ENCODE measurements around the gene ATG4D.
"Not testable (repeated sequence)": the region's sequence is repeated elsewhere in the genome, so short reads cannot be mapped to it uniquely, and the experiment has no call there.

The ATG4D gene

DNA sequence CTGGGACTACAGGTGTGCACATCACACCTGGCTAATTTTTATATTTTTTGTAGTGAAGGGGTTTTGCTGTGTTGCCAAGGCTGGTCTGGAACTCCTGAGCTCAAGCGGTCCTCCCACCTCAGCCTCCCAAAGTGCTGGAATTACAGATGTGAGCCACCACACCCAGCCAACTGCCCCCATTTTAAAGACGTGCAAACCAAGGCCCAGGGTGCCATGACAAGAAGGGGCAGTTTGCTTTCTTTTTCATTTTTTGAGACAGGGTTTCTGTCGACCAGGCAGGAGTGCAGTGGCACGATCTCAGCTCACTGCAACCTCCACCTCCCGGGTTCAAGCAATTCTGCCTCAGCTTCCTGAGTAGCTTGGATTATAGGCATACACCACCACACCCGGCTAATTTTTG, 30.1 kb downstream of the ATG4D start:
- DNase-seq (ENCODE audit: low read depth in 2 of 3, low spot score in 2 of 3), result not testable (repeated sequence)

DNA sequence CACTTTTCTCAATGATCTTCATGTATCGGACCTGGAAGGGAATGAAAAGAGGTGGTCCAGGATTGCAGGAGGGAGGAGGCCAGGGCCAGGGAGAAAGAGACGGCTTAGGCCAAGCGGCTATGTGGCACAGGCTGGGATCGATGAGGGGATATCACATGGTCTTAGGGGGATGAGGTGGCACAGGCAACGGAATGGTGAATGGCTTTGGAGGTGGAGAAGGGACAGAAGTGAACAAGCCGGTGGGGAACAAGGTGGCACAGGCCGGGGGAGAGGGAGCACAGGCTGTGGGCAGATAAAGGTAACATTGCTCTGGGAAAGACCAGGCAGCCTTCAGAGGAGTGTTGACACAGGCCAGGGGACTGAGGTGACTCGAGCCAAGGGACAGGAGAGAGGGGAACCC, 30.8 kb downstream of the ATG4D start:
- no peak for DNase-seq (ENCODE audit: low read depth in 2 of 3, low spot score in 2 of 3)

- DNase-seq (ENCODE audit: low read depth in 2 of 3, low spot score in 2 of 3), result no peak
Measured at GRCh38 chr19:10575011-10575716, 31.5 kb downstream of the ATG4D start.

- DNase-seq (ENCODE audit: low read depth in 2 of 3, low spot score in 2 of 3), result no peak
Measured at GRCh38 chr19:10577951-10578350, 34.2 kb downstream of the ATG4D start.

DNA sequence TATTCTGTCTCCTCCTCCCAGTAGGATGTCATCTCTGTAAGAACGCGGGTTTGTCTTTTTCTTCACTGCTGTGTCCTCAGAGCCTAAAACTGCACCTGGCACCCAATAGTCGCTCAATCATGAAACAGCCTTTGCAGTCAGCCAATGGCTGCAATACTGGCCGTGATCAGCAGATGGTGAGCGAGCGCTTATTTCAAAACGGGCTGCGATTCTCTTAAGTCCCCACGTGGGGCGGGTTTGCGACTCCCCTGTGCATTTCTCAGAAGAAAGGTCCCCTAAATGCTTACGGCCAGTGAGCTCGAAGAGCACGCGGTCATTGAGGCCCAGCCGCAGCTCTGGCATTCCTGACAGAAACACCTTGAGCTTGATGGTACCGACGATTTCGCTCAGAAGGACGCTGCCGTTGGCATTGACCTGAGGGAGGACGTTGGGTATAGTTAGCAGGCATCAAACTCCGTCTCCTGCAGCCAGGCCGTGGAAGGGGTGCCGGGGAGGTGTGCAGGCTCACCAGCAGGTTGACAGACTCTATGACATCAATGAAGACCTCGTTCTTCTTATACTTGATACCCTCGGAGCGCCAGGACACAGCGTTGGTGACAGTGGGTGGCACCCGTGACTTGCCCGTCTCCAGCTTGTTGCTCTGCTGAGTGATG, 37.4 kb downstream of the ATG4D start:
- DNase-seq (ENCODE audit: low read depth in 2 of 3, low spot score in 2 of 3), result peak; percentile 65 to 86 (median 79)

DNA sequence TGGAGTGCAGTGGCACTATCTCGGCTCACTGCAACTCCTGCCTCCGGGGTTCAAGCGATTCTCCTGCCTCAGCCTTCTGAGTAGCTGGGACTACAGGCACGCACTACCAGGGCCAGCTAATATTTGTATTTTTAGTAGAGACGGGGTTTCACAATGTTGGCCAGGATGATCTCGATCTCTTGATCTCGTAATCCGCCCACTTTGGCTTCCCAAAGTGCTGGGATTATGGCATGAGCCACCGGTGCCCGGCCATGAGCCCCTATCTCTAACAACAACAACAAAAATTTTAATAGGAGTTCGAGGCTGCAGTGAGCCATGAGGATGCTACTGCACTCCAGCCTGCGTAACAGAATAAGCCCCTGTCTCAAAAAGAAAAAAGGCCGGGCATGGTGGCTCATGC, 38.4 kb downstream of the ATG4D start:
- DNase-seq (ENCODE audit: low read depth in 2 of 3, low spot score in 2 of 3), result no peak

DNA sequence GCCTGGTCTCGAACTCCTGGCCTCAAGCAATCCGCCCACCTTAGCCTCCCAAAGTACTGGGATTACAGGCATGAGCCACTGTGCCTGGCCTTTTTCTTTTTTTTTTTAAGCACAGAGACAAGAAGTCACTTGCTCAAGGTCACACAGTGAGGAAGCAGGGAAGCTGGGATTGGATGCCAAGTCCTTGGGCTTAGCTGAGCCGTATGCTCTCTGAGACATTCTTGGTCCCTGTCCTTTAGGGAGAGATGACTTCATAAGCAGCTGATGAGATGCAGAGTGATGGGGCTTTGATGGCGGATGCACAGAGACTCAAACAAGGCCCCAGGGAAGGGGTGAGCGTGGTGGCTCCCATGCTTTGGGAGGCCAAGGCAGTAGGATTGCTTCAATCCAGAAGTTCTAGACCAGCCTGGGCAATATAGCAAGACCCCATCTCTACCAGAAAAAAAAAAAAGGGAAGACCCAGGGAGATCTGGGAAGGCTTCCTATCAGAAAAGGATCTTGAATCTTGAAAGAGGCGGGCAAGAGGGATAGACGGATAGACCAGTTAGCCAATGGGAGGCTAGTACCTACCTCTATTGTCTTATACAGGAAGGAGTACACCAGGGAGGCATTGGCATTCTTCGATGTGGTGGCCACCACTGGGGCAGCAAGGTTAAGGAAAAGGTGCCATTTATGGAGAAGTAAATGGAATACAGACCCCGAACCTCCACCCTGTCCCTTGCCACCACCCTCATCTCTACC, 39.5 kb downstream of the ATG4D start:
- no peak for DNase-seq (ENCODE audit: low read depth in 2 of 3, low spot score in 2 of 3)

DNA sequence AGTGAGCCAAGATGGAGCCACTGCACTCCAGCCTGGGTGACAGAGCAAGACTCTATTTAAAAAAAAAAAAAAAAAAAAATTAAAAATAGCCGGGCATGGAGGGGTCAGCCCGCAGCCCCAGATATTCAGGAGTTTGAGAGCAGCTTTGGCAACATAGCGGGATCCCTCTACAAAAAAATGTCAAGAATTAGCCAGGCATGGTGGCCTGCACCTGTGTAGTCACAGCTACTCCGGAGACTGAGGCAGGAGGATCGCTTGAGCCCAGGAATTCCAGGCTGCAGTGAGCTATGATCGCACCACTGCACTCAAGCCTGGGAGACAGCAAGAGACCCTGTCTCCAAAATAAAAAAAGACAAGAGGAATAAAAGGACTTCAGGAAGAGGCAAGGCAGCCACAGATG, 42.7 kb downstream of the ATG4D start:
- DNase-seq (ENCODE audit: low read depth in 2 of 3, low spot score in 2 of 3), result no peak

- no peak for DNase-seq (ENCODE audit: low read depth in 2 of 3, low spot score in 2 of 3)
Measured at GRCh38 chr19:10587022-10587838, 43.5 kb downstream of the ATG4D start, which contains the start of gene AP1M2. Gene AP1M2, minus strand, starts transcription at chr19:10587312. Its CDS starts 81 bp downstream, at chr19:10587231.

DNA sequence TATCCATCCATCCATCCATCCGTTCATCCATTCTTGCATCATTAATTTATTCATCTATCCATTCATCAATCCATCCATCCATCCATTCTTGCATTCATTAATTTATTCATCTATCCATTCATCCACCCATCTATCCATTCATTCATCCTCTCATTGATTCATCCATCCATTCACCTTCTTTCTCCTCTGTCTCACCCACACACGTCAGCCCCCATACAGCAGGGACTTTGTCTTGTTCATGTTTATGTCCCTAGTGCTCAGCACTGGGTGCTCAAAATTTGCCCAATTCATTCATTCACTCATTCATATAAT, 44.1 kb downstream of the ATG4D start:
- DNase-seq (ENCODE audit: low read depth in 2 of 3, low spot score in 2 of 3), result no peak

DNA sequence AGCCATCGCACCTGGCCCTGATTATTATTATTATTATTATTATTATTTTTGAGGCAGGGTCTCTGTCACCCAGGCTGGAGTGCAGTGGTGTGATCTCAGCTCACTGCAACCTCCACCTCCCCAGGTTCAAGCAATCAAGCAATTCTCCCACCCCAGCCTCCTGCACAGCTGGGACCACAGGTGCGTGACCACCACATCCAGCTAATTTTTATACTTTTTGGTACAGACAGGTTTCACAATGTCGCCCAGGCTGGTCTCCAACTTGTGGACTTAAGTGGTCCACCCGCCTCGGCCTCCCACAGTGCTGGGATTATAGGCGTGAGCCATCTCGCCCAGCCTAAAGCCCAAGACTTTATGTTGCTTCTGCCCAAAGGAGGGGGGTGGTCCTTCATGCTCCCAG, 49.4 kb downstream of the ATG4D start:
- no peak for DNase-seq (ENCODE audit: low read depth in 2 of 3, low spot score in 2 of 3)

- no peak for DNase-seq (ENCODE audit: low read depth in 2 of 3, low spot score in 2 of 3)
Measured at GRCh38 chr19:10593820-10594637, 50.3 kb downstream of the ATG4D start.

DNA sequence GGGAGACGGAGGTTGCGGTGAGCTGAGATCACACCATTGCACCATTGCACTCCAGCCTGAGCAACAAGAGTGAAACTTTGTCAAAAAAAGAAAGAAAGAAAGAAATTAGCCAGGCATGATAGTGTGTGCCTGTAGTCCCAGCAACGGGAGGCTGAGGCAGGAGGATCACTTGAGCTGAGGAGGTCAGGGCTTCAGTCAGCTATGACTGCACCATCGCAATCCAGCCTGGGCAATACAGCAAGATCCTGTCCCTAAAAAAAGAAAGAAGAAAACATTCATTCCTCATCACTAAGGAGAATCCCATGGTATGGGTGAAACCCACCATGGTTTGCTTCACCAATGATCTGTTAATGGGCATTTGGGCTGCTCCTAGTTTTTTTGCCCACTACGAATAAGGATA, 56.4 kb downstream of the ATG4D start:
- DNase-seq (ENCODE audit: low read depth in 2 of 3, low spot score in 2 of 3), result no peak

DNA sequence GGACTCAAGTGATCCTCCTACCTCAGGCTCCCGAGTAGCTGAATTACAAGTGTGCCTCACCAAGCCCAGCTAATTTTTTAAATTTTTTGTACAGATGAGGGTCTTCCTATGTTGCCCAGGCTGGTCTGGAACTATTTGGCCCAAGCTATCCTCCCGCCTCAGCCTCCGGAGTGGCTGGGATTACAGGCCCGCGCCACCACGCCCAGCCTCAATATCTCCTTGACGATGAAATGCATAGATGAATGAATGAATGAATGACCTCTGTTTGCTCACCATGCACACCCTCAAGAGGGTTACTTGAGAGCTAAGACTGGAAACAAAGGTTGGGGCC, 58.3 kb downstream of the ATG4D start:
- DNase-seq (ENCODE audit: low read depth in 2 of 3, low spot score in 2 of 3), result no peak

GRCh38 chr19:10602330-10603083, 58.8 kb downstream of the ATG4D start:
- DNase-seq (ENCODE audit: low read depth in 2 of 3, low spot score in 2 of 3), result peak; percentile 75 to 86 (median 77)
